Dermis microvascular lymphatic vessel endothelial cell (primary cell): ENCODE measurements around the gene ELOVL7. TPM values are rescaled to one million over a fixed set of nuclear protein-coding genes. Genes with fewer than 3 reads are reported as not detected.
"Not testable (repeated sequence)": the region's sequence is repeated elsewhere in the genome, so short reads cannot be mapped to it uniquely, and the experiment has no call there.

Source experiments
- DNase-seq, 2 donors: peaks; one replicate each; pipeline versions ENCODE4 v3.0.0 to v3.0.0-alpha.2; 2010; ENCODE audit warnings: low read depth in 2 of 2
- total RNA-seq: library from RNA; depleted of rRNA; stranded (reverse); fragments of >200 nt; gene quantifications from 2 replicates; pipeline ENCODE4 v1.2.1, GENCODE V29; 2014

ELOVL7 gene
- total RNA-seq = 0.13 and 0.51 TPM in 2 replicates

DNA sequence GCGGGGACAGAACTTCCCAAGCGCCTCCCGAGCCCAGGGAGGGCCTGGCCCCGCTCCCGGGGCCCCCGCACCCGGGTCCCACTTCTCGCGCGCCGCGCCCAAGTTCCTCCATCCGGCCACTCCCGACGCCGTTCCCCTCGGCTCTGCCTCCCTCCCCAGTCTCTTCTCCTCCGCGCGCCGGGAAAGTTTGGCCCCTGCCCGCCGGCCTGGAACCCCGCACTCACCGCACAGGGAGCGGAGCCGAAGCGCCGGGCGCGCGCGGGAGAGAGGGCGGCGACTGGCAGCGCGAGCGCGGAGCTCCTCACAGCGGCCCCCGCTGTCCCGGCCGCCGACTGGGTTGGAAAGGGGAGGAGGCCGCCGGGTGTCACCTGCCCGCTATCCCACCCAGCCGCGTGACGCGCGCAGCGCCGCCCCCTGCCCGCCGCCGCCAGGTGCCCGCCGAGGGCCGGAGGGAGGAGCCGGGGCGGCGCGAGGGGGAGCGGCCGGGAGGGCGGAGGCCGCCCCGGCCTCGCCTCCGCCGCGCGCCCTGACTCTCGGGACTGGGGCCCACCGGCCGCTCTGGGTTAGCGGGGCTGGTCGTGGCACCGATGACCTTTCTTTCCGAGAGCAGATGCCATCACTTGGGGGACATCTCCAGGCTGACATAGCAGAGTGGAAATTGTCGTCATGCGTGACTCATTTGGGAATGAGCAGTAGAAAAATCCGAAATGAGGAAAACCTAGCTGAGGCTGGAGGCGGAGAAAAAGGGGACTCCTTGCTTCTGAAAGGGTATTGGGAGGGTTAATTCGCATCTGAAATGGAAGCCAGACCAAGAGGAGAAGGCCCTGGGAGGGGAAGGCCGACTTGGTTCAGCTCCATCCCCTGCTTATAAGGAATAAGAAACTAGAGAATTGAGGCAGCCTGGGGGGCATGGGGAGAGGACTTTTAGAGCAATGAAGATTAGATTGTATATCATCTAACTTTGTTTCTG lies at the start of gene ELOVL7:
ELOVL7 (minus strand) TSS at position 334 of the 970 bp plus-strand sequence. CDS start 56,872 bp downstream, outside the sequence.
- peak in 1 of 2 donors; percentile 68 for DNase-seq

DNA sequence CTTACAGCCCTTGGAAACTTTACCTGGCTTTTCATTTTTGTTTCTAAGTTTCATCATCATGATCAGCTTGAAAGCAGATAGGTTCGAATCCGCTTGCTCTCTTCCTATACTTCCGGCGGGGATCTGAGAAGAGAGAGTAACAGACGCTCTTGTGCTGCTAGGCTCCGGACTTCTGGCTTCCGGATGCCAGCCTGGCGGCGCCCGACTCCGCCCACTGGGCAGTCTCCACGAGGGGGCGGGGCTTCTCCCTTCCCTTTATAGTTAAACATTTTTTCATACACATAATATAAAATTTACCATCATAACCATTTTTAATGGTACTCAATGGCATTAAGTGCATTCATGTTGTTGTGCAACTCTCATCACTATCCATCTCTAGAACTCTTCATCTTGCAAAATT lies 49.5 kb upstream of the ELOVL7 start:
- no peak for DNase-seq

DNA sequence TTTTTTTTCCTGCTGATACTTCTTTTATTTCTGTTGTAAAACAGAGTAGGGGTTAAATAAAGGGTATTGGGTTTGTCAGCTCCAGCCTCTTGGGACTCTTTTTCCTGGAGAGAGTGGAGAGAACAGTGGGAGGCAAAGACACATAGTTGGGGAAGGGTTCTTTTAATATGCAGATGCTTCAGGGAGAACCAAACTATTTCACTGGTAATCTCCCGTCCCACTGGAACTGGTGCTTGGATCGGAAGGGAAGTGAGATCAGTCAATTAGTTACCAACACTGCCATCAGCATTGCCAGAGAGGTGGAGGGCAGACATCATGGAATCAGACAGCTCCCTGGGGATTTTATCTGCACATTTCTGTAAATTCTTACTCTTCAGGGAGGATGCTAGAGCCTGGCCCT lies 47.6 kb upstream of the ELOVL7 start:
- DNase-seq = no peak

DNA sequence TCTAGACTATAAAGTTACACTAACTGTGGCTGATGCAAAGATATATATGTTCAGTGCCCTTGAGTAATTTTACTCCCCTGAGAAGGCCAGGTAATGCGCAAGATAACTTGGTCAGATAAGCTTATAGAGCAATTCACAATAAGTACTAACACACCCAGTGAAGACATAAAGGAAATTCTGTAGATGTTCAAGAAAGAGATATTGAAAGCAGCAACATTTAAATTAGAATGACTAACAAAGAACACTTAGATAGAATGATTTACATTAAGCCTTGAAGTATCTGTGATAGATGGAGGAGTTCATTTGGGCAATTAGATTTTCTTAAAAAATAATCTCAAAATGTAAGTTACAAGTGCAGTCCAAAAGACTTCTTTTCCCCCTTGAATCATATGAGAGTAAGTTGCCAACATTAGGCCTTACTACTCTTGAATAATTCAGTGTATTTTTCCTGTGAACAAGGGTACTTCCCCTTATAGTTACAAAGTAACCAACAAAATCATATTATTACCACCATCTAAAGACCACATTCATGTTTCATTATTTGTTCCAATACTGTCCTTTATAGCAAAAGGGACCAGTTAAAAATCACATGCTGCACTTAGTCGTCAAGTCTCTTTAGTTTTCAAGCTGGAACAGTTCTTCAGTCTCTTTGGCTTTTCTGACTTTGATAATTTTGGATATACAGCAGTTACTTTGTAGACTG lies 44.4 kb upstream of the ELOVL7 start:
- no peak for DNase-seq

DNA sequence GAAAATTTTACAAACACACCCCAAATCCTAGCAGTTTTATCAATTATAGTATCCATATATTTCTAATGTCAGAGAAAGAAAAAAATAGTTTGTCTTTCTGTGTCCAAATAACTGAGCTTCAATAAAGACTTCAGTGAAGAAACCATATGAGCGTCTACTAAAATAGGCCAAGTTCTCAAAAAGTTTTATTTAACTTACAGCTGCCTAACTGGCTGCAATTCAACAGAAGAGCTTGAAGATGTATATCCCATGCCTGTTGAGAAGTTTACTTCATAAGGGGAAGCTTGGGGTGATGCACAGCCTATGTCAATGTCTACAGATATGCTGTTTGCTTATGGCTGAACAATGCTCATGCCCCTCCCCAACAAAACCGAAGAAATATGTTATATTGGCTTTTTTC lies 43.7 kb upstream of the ELOVL7 start:
- DNase-seq = no peak

DNA sequence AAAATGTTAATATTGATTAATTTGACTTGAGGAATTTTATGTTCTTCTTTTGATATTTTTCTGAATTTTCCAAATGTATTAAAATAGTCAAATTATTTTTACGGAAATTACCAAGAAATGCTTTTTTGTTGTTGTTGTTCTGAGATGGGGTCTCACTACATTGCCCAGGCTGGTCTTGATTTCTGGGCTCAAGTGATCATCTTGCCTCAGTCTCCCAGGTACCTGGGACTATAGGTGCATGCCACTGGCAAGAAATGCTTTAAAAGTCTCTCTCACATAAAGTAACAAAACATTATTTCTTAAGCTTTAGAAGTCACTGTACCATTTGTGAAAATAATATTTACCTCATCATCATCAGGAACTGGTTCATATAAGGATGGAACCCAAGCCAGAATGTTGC lies 43.0 kb upstream of the ELOVL7 start:
- DNase-seq = no peak

DNA sequence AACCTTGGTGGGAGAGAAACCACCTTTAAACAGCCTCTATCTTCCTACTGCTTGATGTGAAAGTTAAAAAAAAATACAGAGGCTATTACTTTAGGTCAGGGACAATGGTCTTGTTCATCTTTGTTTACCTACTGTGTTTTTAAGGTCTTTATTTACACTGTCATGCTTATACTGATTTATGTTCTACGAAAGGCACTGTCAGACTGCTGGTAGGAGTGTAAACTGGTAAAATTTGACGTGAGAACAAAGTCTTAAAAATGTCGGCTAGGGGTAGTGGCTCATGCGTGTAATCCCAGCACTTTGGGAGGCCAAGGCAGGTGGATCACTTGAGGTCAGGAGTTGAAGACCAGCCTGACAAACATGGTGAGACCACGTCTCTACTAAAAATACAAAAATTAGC lies 42.1 kb upstream of the ELOVL7 start:
- no peak for DNase-seq

DNA sequence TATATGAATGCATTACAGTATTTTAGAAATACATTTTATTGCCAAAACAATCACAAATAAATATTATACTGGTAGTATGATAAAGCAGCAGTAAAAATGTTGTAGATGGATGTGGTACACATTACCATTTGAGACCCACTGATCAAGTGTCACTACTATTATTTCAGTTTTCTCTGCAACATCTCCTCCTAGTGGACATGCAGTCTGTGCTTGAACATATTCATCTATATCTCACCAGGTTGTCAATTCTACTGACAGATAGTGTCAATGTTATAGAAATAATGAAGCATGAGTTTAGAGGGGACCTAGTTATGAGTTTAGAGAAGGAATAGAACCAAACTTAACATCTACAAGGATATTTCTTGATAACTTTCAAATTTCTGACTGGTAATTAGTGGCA lies 39.2 kb upstream of the ELOVL7 start:
- DNase-seq = peak in 1 of 2 donors; percentile 26

DNA sequence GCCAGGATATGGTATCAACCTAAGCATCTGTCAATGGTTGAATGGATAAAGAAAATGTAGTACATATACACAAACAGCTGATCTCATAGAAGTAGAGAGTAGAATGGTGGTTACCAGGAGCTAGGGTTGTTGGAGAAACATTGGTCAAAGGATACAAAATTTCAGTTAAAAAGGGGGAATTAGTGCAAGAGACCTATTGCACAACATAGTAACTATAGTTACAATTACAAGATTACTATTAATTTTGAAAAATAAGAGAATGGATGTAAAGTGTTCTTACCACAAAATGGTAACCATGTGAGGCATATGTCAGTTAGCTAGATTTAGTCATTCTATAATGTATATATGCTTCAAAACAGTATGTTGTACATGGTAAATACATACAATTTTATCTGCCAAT lies 28.8 kb upstream of the ELOVL7 start:
- DNase-seq = no peak

DNA sequence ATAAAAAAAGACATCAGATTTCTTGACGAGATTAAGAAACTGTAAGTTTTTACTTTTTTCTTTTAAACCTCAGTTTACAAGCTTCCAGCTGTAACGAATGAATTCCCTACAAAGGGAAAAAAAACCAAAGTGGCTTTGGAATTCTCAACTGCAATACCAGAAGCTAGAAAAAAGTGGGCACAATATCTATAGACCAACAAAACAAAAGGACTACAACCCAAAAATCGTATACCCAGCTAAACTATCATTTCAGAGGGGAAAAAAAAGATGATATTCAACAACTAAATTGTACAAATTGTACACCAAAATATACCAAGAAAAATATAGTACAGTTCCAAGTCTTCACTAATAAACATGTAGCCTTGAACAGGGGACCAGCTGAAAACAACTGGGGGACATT lies 26.8 kb upstream of the ELOVL7 start:
- no peak for DNase-seq

DNA sequence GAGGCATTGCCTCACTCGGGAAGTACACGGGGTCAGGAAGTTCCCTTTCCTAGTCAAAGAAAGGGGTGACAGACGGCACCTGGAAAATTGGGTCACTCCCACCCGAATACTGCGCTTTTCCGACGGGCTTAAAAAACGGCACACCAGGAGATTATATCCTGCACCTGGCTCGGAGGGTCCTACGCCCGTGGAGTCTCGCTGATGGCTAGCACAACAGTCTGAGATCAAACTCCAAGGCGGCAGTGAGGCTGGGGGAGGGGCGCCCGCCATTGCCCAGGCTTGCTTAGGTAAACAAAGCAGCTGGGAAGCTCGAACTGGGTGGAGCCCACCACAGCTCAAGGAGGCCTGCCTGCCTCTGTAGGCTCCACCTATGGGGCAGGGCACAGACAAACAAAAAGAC lies 16.5 kb upstream of the ELOVL7 start:
- not testable (repeated sequence) for DNase-seq

DNA sequence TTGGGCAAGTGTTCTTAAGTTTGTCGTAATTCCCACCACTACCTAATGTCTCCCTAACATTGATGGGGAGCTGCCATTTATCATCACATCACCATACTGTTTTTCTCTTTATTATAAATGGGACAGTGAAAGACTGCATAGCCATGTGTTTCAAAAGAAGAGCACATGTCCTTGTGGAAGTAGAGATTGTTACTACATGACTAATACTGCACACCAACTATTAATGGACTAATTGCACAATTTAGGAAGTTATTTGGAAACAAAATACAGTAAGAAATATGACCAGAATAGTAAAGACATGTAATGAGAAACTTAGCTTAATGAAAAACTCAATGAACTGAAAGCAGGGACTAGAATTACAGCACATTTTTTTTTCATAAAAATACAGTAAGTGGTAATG lies 12.0 kb upstream of the ELOVL7 start:
- no peak for DNase-seq

DNA sequence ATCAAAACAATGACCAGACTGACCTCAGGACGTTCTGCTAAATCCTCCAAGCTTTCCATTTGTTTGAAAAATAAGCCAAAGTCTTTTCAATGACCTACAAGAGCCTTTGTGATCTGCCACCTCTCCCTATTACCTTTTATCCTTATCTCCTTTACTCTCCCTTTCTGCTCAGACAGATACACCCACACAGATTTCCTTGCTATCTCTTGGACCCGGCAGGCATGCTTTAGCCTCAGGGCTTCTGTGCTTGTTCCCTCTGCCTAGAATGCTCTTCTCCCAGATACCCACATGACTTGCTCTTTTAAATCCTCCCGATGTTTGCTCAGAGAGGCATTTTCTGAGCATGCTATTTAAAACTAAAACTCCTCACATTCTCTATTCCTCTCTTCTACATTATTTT lies 8.9 kb upstream of the ELOVL7 start:
- no peak for DNase-seq

DNA sequence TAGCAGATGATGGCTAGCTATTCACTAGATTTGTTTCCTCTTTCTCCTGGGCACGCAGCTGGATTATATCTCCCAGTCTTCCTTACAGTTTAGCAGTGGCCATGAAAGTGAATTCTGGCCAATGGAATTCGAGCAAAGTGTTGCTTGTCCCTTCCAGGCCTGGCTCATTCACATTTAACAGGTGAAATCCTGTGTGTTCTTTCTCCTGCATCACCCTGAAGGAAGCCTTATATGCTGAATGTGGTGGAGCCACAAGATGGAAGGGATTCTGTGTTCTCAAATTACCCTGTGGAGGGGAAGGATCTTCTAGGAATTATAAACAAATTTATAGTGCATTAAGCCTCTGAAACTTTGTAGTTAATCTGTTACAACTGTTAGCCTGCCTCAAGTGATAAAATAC lies 8.2 kb upstream of the ELOVL7 start:
- no peak for DNase-seq

DNA sequence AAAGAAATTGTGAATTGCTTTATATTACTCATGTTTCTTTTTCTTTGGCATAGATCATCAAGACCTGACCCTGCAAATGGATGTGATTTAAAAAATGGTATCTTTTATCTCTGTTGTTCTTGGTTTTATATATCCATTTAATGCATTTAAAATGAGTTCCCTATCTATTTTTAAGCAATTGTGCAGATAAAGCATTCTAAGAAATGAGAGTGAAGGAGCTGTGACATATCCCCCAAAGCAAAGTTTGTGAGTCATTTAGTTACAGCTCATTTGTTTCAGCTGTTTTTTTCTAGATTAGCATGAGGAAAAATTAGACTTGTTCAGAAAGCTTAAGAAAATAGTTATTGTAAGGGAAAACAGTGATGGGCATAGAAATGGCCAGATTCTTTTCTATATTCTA lies 7.6 kb upstream of the ELOVL7 start:
- no peak for DNase-seq

DNA sequence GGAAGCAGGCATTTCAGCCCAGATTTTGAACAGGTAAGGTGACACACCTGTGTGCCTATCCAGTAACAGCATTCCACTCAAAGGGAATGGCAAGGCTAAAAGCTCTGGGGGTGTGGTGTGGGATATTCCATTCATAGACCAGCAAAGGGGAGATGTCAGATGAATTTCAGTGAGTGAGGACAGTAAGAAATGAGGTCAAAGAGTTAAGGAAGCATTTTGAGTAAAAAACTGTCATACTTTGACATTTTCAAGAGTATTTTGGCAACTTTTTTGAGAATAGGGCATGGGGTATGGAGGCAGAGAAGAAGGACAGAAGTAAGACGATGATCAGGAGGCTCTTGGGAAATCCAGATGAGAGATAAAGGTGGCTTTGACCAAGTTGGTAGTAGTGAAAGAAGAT lies 2.2 kb upstream of the ELOVL7 start:
- DNase-seq = no peak

DNA sequence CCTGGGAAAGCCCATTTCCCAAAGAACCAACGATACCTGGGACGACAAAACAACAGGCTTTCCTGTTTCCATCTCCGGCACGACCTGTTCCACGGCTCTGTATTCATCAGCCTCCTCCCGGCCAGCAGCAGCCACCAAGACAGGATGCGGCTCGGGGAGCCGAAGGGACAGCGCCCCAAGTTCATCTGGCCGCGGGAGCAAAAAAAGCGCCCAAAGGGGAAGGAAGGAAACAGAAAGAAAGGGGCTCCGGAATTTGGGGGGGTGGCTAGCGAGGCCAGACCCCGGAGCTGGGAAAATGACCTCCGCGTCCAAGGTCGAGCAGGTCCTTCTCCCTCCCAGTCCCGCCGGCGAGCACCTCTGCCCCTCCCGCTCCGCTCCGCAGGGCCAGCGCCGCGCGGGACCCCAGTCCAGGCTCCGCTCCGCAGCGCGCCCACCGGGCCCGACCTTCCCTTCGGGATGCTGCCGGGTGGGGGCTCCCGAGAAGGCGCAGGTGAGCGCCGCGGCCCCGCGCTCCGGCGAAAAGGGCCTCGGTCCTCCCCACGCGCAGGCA lies 608 bp downstream of the ELOVL7 start:
- DNase-seq = no peak

DNA sequence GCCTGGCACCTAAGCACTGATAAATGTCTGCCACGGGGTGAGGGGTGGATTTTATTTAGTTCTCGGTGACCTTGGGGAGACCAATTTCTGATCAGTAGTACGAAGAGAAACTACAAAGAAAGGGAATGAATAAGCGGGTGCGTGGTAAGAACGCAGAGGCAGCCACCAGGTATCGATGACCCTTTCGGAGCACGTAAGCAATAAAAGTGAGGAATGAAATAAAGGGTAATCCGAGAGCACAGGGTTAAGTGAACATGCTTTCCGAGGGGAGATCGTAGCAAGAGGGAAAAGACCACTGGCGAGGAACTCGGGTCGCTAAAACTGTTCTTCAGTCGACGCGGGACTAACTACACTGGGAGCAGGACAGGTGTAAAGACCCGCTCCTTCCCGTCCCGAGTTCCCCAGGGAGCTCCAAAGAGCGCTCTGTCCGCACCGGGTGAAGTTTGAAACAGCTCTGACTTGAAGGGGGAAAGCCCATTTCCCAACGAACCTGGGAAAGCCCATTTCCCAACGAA lies 1.1 kb downstream of the ELOVL7 start:
- DNase-seq = no peak

DNA sequence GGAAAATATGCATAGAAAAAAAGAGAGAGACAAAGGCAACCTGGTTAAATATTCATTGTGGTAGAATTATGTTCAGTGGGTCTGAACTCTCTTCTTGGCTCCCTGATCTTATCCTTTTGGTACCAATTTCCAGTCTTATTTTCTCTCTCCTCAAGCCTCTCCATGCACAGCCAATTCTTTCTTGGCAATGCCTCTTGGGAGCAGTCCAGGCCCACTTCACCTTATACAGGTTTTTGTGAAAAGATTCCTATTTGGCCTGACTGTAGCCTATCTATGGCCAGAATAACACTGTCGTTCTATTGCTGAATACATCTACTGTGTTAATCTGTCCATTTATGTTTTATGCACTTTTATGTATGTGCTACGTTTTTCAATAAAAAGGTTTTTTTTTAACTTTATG lies 2.7 kb downstream of the ELOVL7 start:
- no peak for DNase-seq

DNA sequence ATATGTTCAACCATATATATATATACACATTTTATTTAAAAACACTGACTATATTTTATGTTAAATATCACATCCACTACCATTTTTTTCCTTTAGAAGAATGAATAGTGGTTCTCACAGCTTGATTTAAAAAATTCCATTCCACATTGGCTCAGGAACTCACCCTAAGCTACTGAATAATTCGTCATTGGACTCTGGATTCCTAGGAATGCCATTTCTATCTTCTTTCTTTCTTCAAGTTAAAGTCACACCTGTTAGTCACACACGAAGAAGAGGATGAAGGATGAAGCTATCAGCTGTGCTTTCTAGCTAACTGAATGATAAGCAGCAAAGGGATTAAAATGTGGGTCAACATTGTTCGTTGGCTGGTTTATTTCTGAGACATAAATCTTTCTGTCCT lies 7.9 kb downstream of the ELOVL7 start:
- no peak for DNase-seq

DNA sequence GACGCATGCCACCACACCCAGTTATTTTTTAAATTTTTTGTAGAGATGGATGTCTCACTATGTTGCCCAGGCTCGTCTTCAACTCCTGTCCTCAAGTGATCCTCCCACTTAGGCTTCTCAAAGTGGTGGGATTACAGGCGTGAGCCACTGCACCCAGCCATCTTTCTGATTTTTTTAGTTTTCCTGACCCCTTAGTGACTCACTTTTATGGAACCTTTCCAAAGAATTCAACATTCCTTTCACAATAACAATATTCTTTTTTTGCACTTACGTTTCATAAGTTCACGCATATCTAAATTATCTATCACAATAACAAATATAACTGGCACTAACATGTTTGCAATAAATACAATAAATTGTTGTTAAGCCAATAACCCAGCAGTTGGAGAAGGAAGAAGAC lies 8.5 kb downstream of the ELOVL7 start:
- DNase-seq = peak in 1 of 2 donors; percentile 28

DNA sequence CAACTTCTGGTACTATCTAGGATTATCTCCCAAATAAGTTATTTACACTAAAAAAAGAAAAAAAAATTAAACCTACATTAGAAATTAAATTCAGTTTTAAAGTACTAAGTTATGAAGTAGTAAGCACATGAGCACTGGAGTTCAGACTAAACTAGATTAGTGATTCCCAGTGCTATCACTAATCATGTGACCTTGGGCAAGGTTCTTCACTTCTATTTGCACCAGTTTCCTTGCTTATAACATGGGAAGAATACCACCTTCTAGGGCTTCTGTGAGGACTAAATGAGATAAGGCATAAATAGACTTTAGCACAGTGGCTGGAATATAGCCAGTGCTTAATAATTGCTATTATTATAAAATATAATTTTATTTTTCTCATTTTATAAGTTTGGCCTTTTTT lies 10.5 kb downstream of the ELOVL7 start:
- no peak for DNase-seq
